Endothelial cell of umbilical vein (primary cell): ENCODE data around the gene HSPB8. TPM values are rescaled to one million over a fixed set of nuclear protein-coding genes. Genes with fewer than 3 reads are reported as not detected.

Experiments
- BruUV-seq: library from RNA; stranded (reverse); fragments of 400-500 nt; replicated peaks from 2 replicates; lab custom pipeline; 2021; lab: Mats Ljungman, UMichigan
- CTCF ChIA-PET: fragments of 300-600, 350-600 bp; sonication (Branson Sonifier 250); formaldehyde crosslinking; loops from one replicate; lab custom pipeline; 2021; ENCODE audit warnings: antibody characterized with exemption, inconsistent platforms; lab: Charles Lee
- POLR2A ChIA-PET: fragments of 300-600, 350-600 bp; sonication (Branson Sonifier 250); formaldehyde crosslinking; loops from one replicate; lab custom pipeline; 2021; ENCODE audit warnings: antibody characterized with exemption, inconsistent platforms; lab: Charles Lee
- DNase-seq: peaks from one replicate; pipeline ENCODE4 v3.0.0-alpha.2; 2011; ENCODE audit warnings: low read depth, low spot score
- FAIRE-seq: peaks from 2 replicates; lab custom pipeline; 2011; peaks lifted over from hg19 to GRCh38; lab: Jason Lieb, UNC
- H2AFZ ChIP-seq: 2 replicates; pipeline ENCODE4 v1.6.0; 2012; ENCODE audit warnings: low read depth, low read length, control low read depth, inconsistent platforms
- H3K27ac ChIP-seq: 2 replicates; pipeline ENCODE4 v1.5.1; 2011; ENCODE audit warnings: low read depth, mild to moderate bottlenecking, control low read depth, low read length, moderate library complexity; ENCODE audit not compliant: insufficient read depth
- H3K27me3 ChIP-seq, 2 experiments: 2 replicates each; pipeline versions ENCODE4 v1.6.0 to v1.6.1; 2011; ENCODE audit warnings: low read length in 2 of 2, mixed read lengths in 1 of 2; ENCODE audit not compliant: control insufficient read depth in 2 of 2, insufficient read depth in 2 of 2
- H3K36me3 ChIP-seq, 2 experiments: 2 replicates in 1 of 2; 3 replicates in 1 of 2; pipeline ENCODE4 v1.5.1; 2011; ENCODE audit warnings: low read length in 2 of 2, mild to moderate bottlenecking in 1 of 2, moderate library complexity in 1 of 2; ENCODE audit not compliant: control insufficient read depth in 2 of 2, insufficient read depth in 2 of 2; ENCODE audit errors: extremely low read depth in 1 of 2
- H3K4me1 ChIP-seq: 3 replicates; pipeline ENCODE4 v1.5.1; 2011; ENCODE audit warnings: mild to moderate bottlenecking, low read length; ENCODE audit not compliant: control insufficient read depth, insufficient read depth; ENCODE audit errors: extremely low read depth
- H3K4me2 ChIP-seq: 2 replicates; pipeline ENCODE4 v1.6.1; 2011; ENCODE audit warnings: low read length, control low read depth, mixed read lengths; ENCODE audit not compliant: insufficient read depth
- H3K4me3 ChIP-seq, 3 experiments: fragments of 200-600 bp in 1 of 3; sonication (generic), shearing (Covaris generic) in 1 of 3; replicated peaks in 1 of 3; 2 replicates each; pipeline ENCODE4 v1.5.1; 2011 to 2016; ENCODE audit warnings: control low read depth in 3 of 3, low read length in 3 of 3, mild to moderate bottlenecking in 2 of 3, inconsistent platforms in 1 of 3, low read depth in 1 of 3, moderate library complexity in 1 of 3; ENCODE audit not compliant: insufficient read depth in 1 of 3
- H3K79me2 ChIP-seq: 2 replicates; pipeline ENCODE4 v1.6.0; 2012; ENCODE audit warnings: low read length, inconsistent platforms; ENCODE audit not compliant: control insufficient read depth, insufficient read depth
- H3K9ac ChIP-seq: replicated peaks from 2 replicates; pipeline ENCODE3; 2011; ENCODE audit warnings: low read length, control low read depth; ENCODE audit not compliant: insufficient read depth; ENCODE audit errors: extremely low read depth
- H3K9me1 ChIP-seq: replicated peaks from 3 replicates; pipeline ENCODE4 v1.6.0; 2011; ENCODE audit warnings: mild to moderate bottlenecking, low read length; ENCODE audit not compliant: control insufficient read depth, insufficient read depth; ENCODE audit errors: extremely low read depth
- H3K9me3 ChIP-seq: replicated peaks from 2 replicates; pipeline ENCODE4 v1.5.1; 2012; ENCODE audit warnings: low read length, inconsistent platforms; ENCODE audit not compliant: control insufficient read depth, insufficient read depth
- H4K20me1 ChIP-seq: replicated peaks from 2 replicates; pipeline ENCODE3; 2011; ENCODE audit warnings: mild to moderate bottlenecking, low read length; ENCODE audit not compliant: control insufficient read depth, insufficient read depth; ENCODE audit errors: extremely low read depth
- CTCF ChIP-seq, 2 donors: IDR thresholded peaks; 1 replicate in 1 of 2; 2 replicates in 1 of 2; pipeline ENCODE4 v1.5.1; 2011; ENCODE audit warnings: low read length in 2 of 2, mild to moderate bottlenecking in 2 of 2, moderate library complexity in 2 of 2, control low read depth in 1 of 2, inconsistent platforms in 1 of 2, low read depth in 1 of 2; ENCODE audit not compliant: insufficient read depth in 1 of 2; ENCODE audit errors: extremely low read depth in 1 of 2
- FOS ChIP-seq: IDR thresholded peaks from 2 replicates; pipeline ENCODE4 v1.6.1; 2011; ENCODE audit warnings: mild to moderate bottlenecking, low read length, moderate library complexity, borderline replicate concordance; ENCODE audit not compliant: insufficient read depth
- GATA2 ChIP-seq: IDR thresholded peaks from 2 replicates; pipeline ENCODE4 v1.7.0; 2011; ENCODE audit warnings: low read depth, mild to moderate bottlenecking, moderate library complexity, mixed read lengths, low read length; ENCODE audit not compliant: insufficient read length, insufficient read depth
- JUN ChIP-seq: IDR thresholded peaks from 2 replicates; pipeline ENCODE4 v1.6.1; 2011; ENCODE audit warnings: borderline replicate concordance, low read depth; ENCODE audit not compliant: insufficient read length, insufficient read depth
- MYC ChIP-seq: IDR thresholded peaks from one replicate; pipeline ENCODE4 v1.6.1; 2011; ENCODE audit warnings: mild to moderate bottlenecking, low read depth, low read length
- POLR2A ChIP-seq: IDR thresholded peaks from 2 replicates; pipeline ENCODE4 v1.6.1; 2012; ENCODE audit warnings: low read depth, mild to moderate bottlenecking, control low read depth, low read length
- POLR2AphosphoS5 ChIP-seq: IDR thresholded peaks from 2 replicates; pipeline ENCODE4 v1.6.1; 2012; ENCODE audit warnings: low read depth, mild to moderate bottlenecking, control low read depth, low read length, moderate library complexity; ENCODE audit not compliant: insufficient read depth
- dilution Hi-C: fragments of 300-500 bp; cut with MboI; formaldehyde crosslinking; loops from one replicate; pipeline ENCODE4 v1.15.0; 2019; ENCODE audit warnings: low sequenced_read_pairs; ENCODE audit not compliant: extremely low pct_ligation_motif_present
- intact Hi-C: fragments of 100-400 bp; cut with micrococcal nuclease; formaldehyde crosslinking; loops from one replicate; pipeline ENCODE4 v1.10.0; 2022
- polyA plus RNA-seq, 4 experiments: library from polyadenylated mRNA; depleted of rRNA in 3 of 4; stranded (reverse) in 3 of 4; unstranded in 1 of 4; fragments of >200 nt; gene quantifications; 2 replicates each; pipeline versions ENCODE4 v1.2.1 to v1.2.3, GENCODE V29; 2011 to 2012; ENCODE audit warnings: missing spikeins in 1 of 4
- total RNA-seq: library from RNA; stranded (reverse); gene quantifications from 2 replicates; pipeline ENCODE4 v1.2.3, GENCODE V29; 2021
- TF ChIP-seq, protein P1 (sequence below): IDR thresholded peaks from 2 replicates; pipeline ENCODE4 v1.6.1; 2011; ENCODE audit not compliant: insufficient read depth, insufficient read length

Gene HSPB8
- total and polyA plus RNA-seq, 2 donors (not counting 3 experiments of a cell fraction or from before 2014, with no cell fraction given), result 10.8 to 14.7 TPM

DNA sequence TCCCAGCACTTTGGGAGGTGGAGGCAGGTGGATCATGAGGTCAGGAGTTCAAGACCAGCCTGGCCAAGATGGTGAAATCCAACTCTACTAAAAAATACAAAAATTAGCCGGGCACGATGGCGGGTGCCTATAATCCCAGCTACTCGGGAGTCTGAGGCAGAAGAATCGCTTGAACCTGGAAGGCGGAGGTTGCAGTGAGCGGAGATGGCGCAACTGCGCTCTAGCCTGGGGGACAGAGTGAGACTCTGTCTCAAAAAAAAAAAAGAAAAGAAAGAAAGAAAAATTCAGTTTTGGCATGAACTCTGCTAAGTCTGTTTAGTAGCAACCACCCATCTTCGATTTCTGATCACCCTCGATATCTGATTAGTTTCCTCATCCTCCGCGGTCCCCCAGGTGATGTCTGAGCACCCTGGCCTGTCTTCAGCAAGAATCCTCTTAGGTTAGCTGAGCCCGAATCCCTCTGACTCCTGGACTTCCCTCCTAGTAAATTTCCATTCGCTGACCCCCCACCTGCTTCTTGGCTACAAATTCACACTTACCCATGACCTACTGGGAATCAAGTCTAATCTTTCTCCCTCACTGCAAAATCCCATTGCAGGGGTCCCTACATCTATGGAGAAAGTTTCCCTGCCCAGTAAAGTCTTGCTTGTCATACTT is 879 bp upstream of the HSPB8 start:
- Histone ChIP-seq H3K27ac (no peak overlapping the region), H2AFZ (no peak overlapping the region), H4K20me1 (no peaks in the 10 kb centered on the region), H3K9me3 (no peaks in the 10 kb centered on the region), H3K4me2 (no peak overlapping the region), H3K9ac (no peak overlapping the region), H3K27me3 (no peaks in the 10 kb centered on the region), H3K36me3 (no peaks in the 10 kb centered on the region), H3K9me1 (no peaks in the 10 kb centered on the region), H3K79me2 (no peaks in the 10 kb centered on the region), H3K4me1 (peaks cover 35% of the 10 kb centered on the region), H3K4me3 (no peak overlapping the region)
- ChIA-PET POLR2A (no interaction called here), CTCF (interaction anchor here (0.7 to 1.5 kb wide), 5 partner anchors 15 to 1113 kb away, joined by 3 read pairs; partner anchors contain the start of gene SUDS3)
- no peak for DNase-seq
- dilution Hi-C loops, result no loop called here
- TF ChIP-seq POLR2A, result no peak
- TF ChIP-seq, protein P1, sequence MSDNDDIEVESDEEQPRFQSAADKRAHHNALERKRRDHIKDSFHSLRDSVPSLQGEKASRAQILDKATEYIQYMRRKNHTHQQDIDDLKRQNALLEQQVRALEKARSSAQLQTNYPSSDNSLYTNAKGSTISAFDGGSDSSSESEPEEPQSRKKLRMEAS, result no peak
- TF ChIP-seq GATA2, result no peak
- TF ChIP-seq JUN, result no peak
- TF ChIP-seq FOS, result no peak
- TF ChIP-seq MYC, result no peak
- no peak for TF ChIP-seq POLR2AphosphoS5
- TF ChIP-seq CTCF (IDR thresholded peaks at IDR 0.05; ENCODE audit: extremely low read depth in 1 of 2, insufficient read depth in 1 of 2, low read depth in 1 of 2, low read length in 2 of 2), result no peak
- no TSS peak for BruUV-seq
- FAIRE-seq, result no peak
- intact Hi-C loops, result loop anchor here (1.0 to 5.0 kb wide), 3 partner anchors 26 to 771 kb away; no protein-coding TSS in a partner anchor
